Small intestine (tissue), 7 donors: ENCODE results near the gene TXN2. TPM values are rescaled to one million over a fixed set of nuclear protein-coding genes. Genes with fewer than 3 reads are reported as not detected.

Experiments used
- DNase-seq, 2 donors: peaks; one replicate each; pipeline versions ENCODE4 v3.0.0 to v3.0.0-alpha.2; 2013
- FAIRE-seq: peaks from 2 replicates; lab custom pipeline; 2012; peaks lifted over from hg19 to GRCh38; lab: Jason Lieb, UNC
- H3K27ac ChIP-seq, 3 donors: one replicate each; pipeline ENCODE4 v1.5.1; 2013; ENCODE audit warnings: low read length in 2 of 3, mild to moderate bottlenecking in 2 of 3, control low read depth in 1 of 3, inconsistent platforms in 1 of 3, low read depth in 1 of 3, moderate library complexity in 1 of 3
- H3K27me3 ChIP-seq, 3 donors: one replicate each; pipeline ENCODE4 v1.6.1; 2013; ENCODE audit warnings: low read length in 3 of 3, inconsistent platforms in 1 of 3; ENCODE audit not compliant: control insufficient read depth in 3 of 3, insufficient read depth in 3 of 3
- H3K36me3 ChIP-seq, 3 donors: one replicate each; pipeline ENCODE4 v1.6.1; 2013; ENCODE audit warnings: low read length in 3 of 3, inconsistent platforms in 1 of 3, low read depth in 1 of 3, mild to moderate bottlenecking in 1 of 3, moderate library complexity in 1 of 3; ENCODE audit not compliant: control insufficient read depth in 3 of 3, insufficient read depth in 2 of 3
- H3K4me1 ChIP-seq, 3 donors: one replicate each; pipeline ENCODE4 v1.6.1; 2013; ENCODE audit warnings: low read length in 2 of 3, inconsistent platforms in 1 of 3, low read depth in 1 of 3, mild to moderate bottlenecking in 1 of 3, moderate library complexity in 1 of 3; ENCODE audit not compliant: control insufficient read depth in 3 of 3, insufficient read depth in 2 of 3
- H3K4me3 ChIP-seq, 3 donors: one replicate each; pipeline ENCODE4 v1.5.1; 2013; ENCODE audit warnings: low read length in 3 of 3, control low read depth in 1 of 3, inconsistent platforms in 1 of 3, low read depth in 1 of 3, mild to moderate bottlenecking in 1 of 3, moderate library complexity in 1 of 3
- H3K9me3 ChIP-seq, 2 donors: one replicate each; pipeline ENCODE4 v1.6.1; 2013; ENCODE audit warnings: low read depth in 1 of 2, low read length in 1 of 2; ENCODE audit not compliant: control insufficient read depth in 2 of 2, insufficient read depth in 1 of 2
- WGBS, 3 donors: extraction: QIAGEN DNeasy Blood & Tissue Kit; methylation state at CpG; one replicate each; pipeline ENCODE4 v1.1.7; 2013; 5-methylcytosine and 5-hydroxymethylcytosine counted together
- polyA plus RNA-seq, 4 donors: library from polyadenylated mRNA; stranded (reverse) in 3 of 4; unstranded in 1 of 4; fragments of 200-250 nt in 3 of 4; fragments of 120-200 nt in 1 of 4; gene quantifications; one replicate each; pipeline versions ENCODE4 v1.2.1 to v1.2.3, GENCODE V29; 2013
- donor health status: healthy with polysubstance abuse.
- donor health status: control.
- donor health status: control.
- donor health status: Bipolar disorder and iron deficiency.
- donor health status: healthy.

TXN2 gene
- polyA plus RNA-seq, 4 donors: 86.0 to 209 (median 182) TPM

DNA sequence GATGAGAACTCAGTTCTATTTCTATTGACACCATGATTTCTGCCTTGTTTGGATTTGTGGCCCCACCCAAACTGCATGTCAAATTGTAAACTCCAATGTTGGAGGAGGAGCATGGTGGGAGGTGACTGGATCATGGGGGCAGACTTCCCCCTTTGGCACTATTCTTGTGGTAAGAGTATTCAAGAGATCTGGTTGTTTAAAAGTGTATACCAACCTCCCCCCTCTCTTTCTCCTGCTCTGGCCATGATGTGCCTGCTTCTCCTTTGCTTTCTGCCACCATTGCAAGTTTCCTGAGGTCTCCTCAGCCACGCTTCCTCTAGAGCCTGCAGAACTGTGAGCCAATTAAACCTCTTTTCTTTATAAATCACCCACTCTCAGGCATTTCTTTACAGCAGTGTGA is 33.3 kb upstream of the TXN2 start:
- Histone ChIP-seq H3K9me3 (no peaks in the 10 kb centered on the region), H3K4me3 (no peak overlapping the region), H3K4me1 (no peaks in the 10 kb centered on the region), H3K27ac (no peak overlapping the region), H3K36me3 (peaks cover 53 to 94% (median 65%) of the 10 kb centered on the region in 3 donors), H3K27me3 (no peaks in the 10 kb centered on the region)
- DNase-seq: no peak
- FAIRE-seq: no peak
- WGBS, 3 donors: 96 to 100% (median 96%) methylated on average over 1 of the region's 1 CpG

DNA sequence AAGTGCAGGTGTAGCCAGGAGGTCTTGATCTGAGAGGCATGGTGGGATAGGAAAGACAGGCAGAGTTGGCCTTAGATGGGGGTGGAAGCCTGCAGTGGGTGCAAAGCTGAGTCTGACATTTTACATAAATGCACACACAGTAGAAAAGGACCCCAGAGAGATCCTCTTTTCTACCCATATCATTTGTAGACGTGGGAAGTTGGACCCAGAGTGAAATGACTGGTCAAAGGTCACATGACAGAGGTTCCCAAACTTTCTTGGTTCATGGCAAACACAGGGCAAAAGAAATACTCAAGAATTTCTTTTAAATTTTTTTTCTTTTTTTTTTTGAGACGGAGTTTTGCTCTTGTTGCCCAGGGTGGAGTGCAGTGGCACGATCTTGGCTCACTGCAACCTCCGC is 31.6 kb upstream of the TXN2 start:
- no peak for DNase-seq
- 76 to 85% (median 78%) methylated on average over 4 of the region's 4 CpGs for WGBS, 3 donors
- Histone ChIP-seq H3K27me3 (no peaks in the 10 kb centered on the region), H3K27ac (no peak overlapping the region), H3K9me3 (no peaks in the 10 kb centered on the region), H3K36me3 (peaks cover 42 to 76% (median 51%) of the 10 kb centered on the region in 3 donors), H3K4me1 (no peaks in the 10 kb centered on the region), H3K4me3 (no peak overlapping the region)
- no peak for FAIRE-seq

DNA sequence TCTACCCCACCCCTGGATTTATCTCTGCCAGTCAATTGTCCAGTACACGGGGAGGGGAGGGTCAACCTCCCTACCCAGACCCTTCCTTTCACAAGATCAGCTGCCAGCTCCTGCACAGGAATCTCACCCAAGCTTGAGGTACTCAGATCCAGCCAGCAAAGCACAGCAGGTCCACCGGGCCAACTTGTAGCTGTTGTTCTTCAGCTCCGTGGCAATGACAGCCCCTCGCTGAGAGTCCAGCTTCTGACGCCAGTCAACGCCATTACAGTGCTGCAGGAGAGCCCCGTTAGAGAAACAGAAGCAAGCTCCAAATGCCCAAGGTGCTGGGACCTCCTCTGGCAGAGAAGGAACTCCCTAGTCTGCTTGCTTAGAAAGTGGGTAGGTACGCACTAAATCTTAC is 30.9 kb upstream of the TXN2 start:
- DNase-seq (no peak), FAIRE-seq (no peak)
- Histone ChIP-seq H3K4me3 (no peak overlapping the region), H3K36me3 (peaks cover 39 to 70% (median 45%) of the 10 kb centered on the region in 3 donors), H3K9me3 (no peaks in the 10 kb centered on the region), H3K27ac (no peak overlapping the region), H3K27me3 (no peaks in the 10 kb centered on the region), H3K4me1 (peaks cover 0 to 3% (median 3%) of the 10 kb centered on the region in 3 donors)
- 92 to 95% (median 93%) methylated on average over 8 of the region's 8 CpGs for WGBS, 3 donors

DNA sequence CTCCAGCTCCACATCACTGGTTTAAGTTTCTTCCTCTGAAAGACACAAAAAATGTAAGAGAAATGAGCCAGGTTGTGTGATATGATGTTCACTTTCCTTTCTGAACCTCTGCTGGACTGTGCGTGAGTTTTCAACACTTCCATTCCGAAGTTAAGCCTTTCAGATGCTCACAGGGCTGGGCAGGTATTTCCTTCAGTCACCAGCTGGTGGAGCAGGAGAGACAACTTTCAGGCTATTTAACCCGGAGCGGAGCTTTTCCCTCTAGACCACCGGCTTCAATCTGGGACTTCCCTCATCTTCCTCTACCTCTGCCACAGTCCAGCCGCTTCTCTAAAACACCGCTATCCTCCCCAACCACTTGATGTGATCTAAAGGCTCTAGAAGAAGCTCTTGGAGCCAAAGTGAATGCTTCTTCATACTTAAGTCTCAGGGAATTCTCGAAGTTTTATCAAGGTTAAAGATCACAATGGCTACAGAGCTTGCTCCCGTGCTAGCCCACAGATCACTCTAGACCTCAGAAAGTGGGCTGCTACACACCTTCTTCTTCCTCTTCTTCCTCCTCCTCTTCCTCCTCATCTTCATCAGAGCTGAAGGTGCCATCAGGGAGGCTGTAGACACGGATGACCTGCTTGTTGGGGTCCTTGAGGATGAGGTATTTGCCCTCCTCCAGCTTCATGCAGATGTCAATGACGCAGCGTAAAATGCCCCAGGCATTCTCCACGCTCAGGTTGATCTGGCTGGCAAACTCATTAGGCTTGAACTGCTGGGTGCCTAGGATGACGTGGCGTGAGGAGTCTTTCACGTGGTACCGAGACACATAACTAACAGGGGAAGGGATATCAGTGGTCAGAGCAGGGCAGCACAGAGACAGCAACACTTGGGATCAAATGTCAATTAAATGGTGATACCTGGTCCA is 29.8 kb upstream of the TXN2 start:
- H3K9me3 ChIP-seq: peaks cover 0 to 4% of the 10 kb centered on the region in 2 donors
- FAIRE-seq (no peak), DNase-seq (peak; percentile 40 to 62)
- H3K4me3 ChIP-seq: no peak overlapping the region
- H3K27me3 ChIP-seq: no peaks in the 10 kb centered on the region
- H3K4me1 ChIP-seq: peaks cover 2 to 11% (median 6%) of the 10 kb centered on the region in 3 donors
- H3K27ac ChIP-seq: no peak overlapping the region
- 66 to 68% (median 67%) methylated on average over 17 of the region's 17 CpGs for WGBS, 3 donors
- H3K36me3 ChIP-seq: peaks cover 29 to 59% (median 34%) of the 10 kb centered on the region in 3 donors

DNA sequence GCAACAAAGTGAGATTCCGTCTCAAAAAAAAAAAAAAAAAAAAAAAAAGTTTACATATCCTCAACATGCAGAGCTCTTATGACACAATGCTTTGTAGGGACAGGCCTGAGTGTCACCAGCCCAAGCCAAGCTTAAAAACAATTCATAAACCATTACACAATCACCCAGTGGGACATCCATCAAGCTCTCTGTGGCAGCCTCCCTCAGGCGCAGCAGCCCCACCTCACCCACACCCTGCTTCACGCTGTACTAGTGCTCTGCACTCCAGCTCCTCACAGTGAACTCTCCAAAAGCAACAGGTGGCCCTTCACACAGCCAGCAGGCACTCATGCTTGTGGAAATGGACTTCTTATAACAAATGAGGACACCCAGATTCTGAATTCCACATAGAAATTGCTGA is 28.9 kb upstream of the TXN2 start:
- no peak for DNase-seq
- no peak overlapping the region for H3K4me3 ChIP-seq
- H3K27me3 ChIP-seq: no peaks in the 10 kb centered on the region
- H3K27ac ChIP-seq: no peak overlapping the region
- 73 to 89% (median 89%) methylated on average over 2 to 3 of the region's 3 CpGs for WGBS, 3 donors
- H3K36me3 ChIP-seq: peaks cover 21 to 58% (median 26%) of the 10 kb centered on the region in 3 donors
- H3K4me1 ChIP-seq: peaks cover 2 to 18% (median 6%) of the 10 kb centered on the region in 3 donors
- FAIRE-seq: no peak
- peaks cover 0 to 7% of the 10 kb centered on the region in 2 donors for H3K9me3 ChIP-seq

DNA sequence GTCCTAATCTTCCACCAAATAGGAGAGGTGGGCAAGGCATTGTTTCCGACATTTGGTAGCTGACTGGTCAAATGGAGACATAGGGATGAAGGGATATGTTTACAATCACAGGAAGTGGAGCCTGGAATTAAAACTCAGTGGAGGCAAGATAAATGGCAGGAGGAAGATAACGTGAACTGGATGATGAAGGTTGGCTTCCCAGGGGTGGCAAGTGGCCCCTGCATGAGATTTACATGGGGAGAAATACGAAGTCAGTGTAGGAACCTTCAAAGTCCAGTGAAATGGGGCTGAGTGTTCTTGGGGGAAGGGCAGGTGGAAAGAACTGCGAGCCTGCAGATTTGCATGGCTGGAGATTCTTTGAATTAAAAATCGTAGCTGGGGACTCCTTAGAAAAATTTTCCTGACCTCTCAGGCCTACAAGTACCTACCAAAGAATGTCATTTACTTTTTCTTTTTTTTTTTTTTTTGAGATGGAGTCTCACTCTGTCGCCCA is 26.1 kb upstream of the TXN2 start:
- Histone ChIP-seq H3K9me3 (peaks cover 0 to 7% of the 10 kb centered on the region in 2 donors), H3K36me3 (peaks cover 6 to 44% (median 8%) of the 10 kb centered on the region in 3 donors), H3K4me1 (peaks cover 2 to 28% (median 6%) of the 10 kb centered on the region in 3 donors), H3K27ac (peak overlapping the region in 2 of 3 donors; percentile 32 to 57), H3K27me3 (no peaks in the 10 kb centered on the region), H3K4me3 (no peak overlapping the region)
- FAIRE-seq (no peak), DNase-seq (no peak)
- 80 to 87% (median 82%) methylated on average over 5 to 6 of the region's 6 CpGs for WGBS, 3 donors

DNA sequence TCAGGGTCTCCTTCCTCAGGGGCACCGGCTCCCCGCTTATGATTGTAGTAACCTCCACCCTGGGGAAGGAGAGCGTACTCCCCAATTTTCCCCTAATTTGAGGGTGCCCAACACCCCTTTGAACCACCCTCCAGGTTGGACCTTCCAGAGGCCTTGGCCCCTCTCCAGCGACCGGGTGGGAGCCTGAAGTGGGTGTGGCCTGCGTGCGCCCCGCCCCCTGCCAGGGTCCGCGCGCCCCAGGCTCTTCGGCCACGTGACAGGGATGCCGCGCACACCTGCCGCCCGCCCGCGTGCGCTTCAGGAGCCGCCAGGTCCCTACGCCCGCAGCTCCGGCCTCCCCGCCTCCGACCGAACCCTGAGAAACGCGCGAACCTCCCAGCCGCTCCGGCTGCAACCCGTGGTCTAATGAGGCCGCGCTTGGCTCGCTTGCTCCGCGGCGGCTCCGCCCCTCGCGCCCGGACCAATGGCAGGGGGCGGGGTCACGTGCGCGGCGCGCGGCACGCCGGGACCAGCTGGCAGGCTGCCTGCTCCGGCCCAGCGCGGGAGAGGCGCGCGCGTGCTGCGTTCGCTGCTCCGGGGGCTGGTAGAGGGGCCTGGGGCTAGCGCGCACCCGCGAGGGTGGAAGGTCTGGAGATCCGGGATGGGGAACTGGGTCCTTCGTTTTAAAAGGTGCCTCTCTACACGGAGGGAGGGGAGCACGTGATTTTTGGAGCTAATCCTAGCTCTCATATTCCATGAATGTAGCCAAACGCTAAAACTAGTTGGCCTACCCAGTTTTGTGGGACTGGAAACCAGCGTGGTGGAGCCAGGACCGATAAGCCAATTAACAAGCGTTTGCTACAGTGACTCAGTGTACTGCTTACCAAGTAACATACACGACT is 25.4 kb upstream of the TXN2 start, which contains the start of gene FOXRED2:
Gene FOXRED2, minus strand, starts transcription at position 404 of the 881 bp plus-strand sequence. CDS start 618 bp downstream, outside the sequence.
- H3K4me3 ChIP-seq: peak within 1 kb of the TSS; percentile 37 to 58 (median 45)
- peak within 1 kb of the TSS in 2 of 3 donors; percentile 57 to 59 for H3K27ac ChIP-seq
- H3K36me3 ChIP-seq: peaks cover 2 to 39% (median 2%) of the 10 kb centered on the region in 3 donors
- H3K4me1 ChIP-seq: peaks cover 2 to 28% (median 6%) of the 10 kb centered on the region in 3 donors
- FAIRE-seq (no peak), DNase-seq (peak; percentile 87 to 95)
- H3K9me3 ChIP-seq: peaks cover 0 to 7% of the 10 kb centered on the region in 2 donors
- 4 to 5% (median 5%) methylated on average over 46 to 75 of the region's 75 CpGs for WGBS, 3 donors
- H3K27me3 ChIP-seq: no peaks in the 10 kb centered on the region
